SK-N-MC (cell line): ENCODE measurements around the gene RALGPS1.

Experiments
- DNase-seq: peaks from one replicate; pipeline ENCODE4 v3.0.0-alpha.2; 2011; ENCODE audit warnings: low read depth, low spot score
- H3K27ac ChIP-seq: fragments of 200-600 bp; sonication (generic); 2 replicates; pipeline ENCODE4 v1.5.1; 2016; ENCODE audit warnings: mixed run types
- H3K36me3 ChIP-seq: fragments of 200-600 bp; sonication (generic); 2 replicates; pipeline ENCODE4 v1.6.1; 2017; ENCODE audit warnings: antibody characterized with exemption, low read length, mixed read lengths; ENCODE audit not compliant: insufficient read depth
- H3K4me3 ChIP-seq: fragments of 200-600 bp; sonication (generic); 2 replicates; pipeline ENCODE4 v1.5.1; 2016
- H3K9ac ChIP-seq: fragments of 200-600 bp; sonication (generic); 2 replicates; pipeline ENCODE4 v1.8.0; 2017; ENCODE audit warnings: mixed run types, mixed read lengths; ENCODE audit not compliant: insufficient read length
- H3K9me3 ChIP-seq: fragments of 200-600 bp; sonication (generic); 2 replicates; pipeline ENCODE4 v1.6.1; 2017; ENCODE audit warnings: low read depth, mild to moderate bottlenecking, antibody characterized with exemption, low read length, moderate library complexity, mixed read lengths
- EZH2 ChIP-seq: fragments of 200-600 bp; sonication (generic); IDR thresholded peaks from one replicate; pipeline ENCODE4 v1.6.1; 2017; ENCODE audit warnings: antibody characterized with exemption
- FOXP2 ChIP-seq: optimal IDR thresholded peaks from 2 replicates; pipeline ENCODE3; 2011; ENCODE audit warnings: mild to moderate bottlenecking, moderate library complexity; ENCODE audit not compliant: insufficient read depth; ENCODE audit errors: extremely low read length, control extremely low read depth
- POLR2AphosphoS5 ChIP-seq: IDR thresholded peaks from 2 replicates; pipeline ENCODE4 v1.6.1; 2012; ENCODE audit warnings: mild to moderate bottlenecking, low read depth, low read length, borderline replicate concordance

Gene RALGPS1

GRCh38 chr9:127058645-127059021 is 144.1 kb downstream of the RALGPS1 start:
- TF ChIP-seq EZH2 (no peak), POLR2AphosphoS5 (no peak), FOXP2 (no peak)

GRCh38 chr9:127059030-127059429 is 144.4 kb downstream of the RALGPS1 start:
- no peak for TF ChIP-seq POLR2AphosphoS5
- no peak for TF ChIP-seq EZH2
- TF ChIP-seq FOXP2: no peak
- Histone ChIP-seq H3K9ac (no peak overlapping the region), H3K4me3 (no peak overlapping the region), H3K36me3 (no peaks in the 10 kb centered on the region), H3K9me3 (no peaks in the 10 kb centered on the region), H3K27ac (no peak overlapping the region)
- DNase-seq: no peak

More at GRCh38 chr9:127058645-127059021, 144.1 kb downstream of the RALGPS1 start:
- Histone ChIP-seq H3K27ac (no peak overlapping the region), H3K4me3 (no peak overlapping the region), H3K9ac (no peak overlapping the region), H3K36me3 (no peaks in the 10 kb centered on the region), H3K9me3 (no peaks in the 10 kb centered on the region)
- DNase-seq: no peak

GRCh38 chr9:127059765-127060361 is 145.3 kb downstream of the RALGPS1 start:
- TF ChIP-seq EZH2: no peak
- no peak for TF ChIP-seq FOXP2
- TF ChIP-seq POLR2AphosphoS5: no peak
- no peak overlapping the region for H3K9ac ChIP-seq
- no peak overlapping the region for H3K4me3 ChIP-seq
- H3K9me3 ChIP-seq: no peaks in the 10 kb centered on the region
- DNase-seq: no peak
- no peaks in the 10 kb centered on the region for H3K36me3 ChIP-seq
- H3K27ac ChIP-seq: no peak overlapping the region

- Histone ChIP-seq H3K4me3 (no peak overlapping the region), H3K36me3 (no peaks in the 10 kb centered on the region), H3K9ac (no peak overlapping the region), H3K27ac (no peak overlapping the region), H3K9me3 (no peaks in the 10 kb centered on the region)
- DNase-seq: no peak
- TF ChIP-seq FOXP2 (no peak), POLR2AphosphoS5 (no peak), EZH2 (no peak)
Observed at GRCh38 chr9:127061411-127061810, 146.8 kb downstream of the RALGPS1 start.

- H3K27ac ChIP-seq: no peak overlapping the region
Observed at GRCh38 chr9:127064335-127064734, 149.8 kb downstream of the RALGPS1 start.

GRCh38 chr9:127065592-127065991 is 151.0 kb downstream of the RALGPS1 start:
- TF ChIP-seq FOXP2 (no peak), POLR2AphosphoS5 (no peak), EZH2 (no peak)
- no peaks in the 10 kb centered on the region for H3K9me3 ChIP-seq
- H3K9ac ChIP-seq: no peak overlapping the region
- no peak overlapping the region for H3K4me3 ChIP-seq
- DNase-seq: no peak
- H3K27ac ChIP-seq: no peak overlapping the region
- H3K36me3 ChIP-seq: no peaks in the 10 kb centered on the region

More at GRCh38 chr9:127064335-127064734, 149.8 kb downstream of the RALGPS1 start:
- H3K36me3 ChIP-seq: no peaks in the 10 kb centered on the region
- no peak overlapping the region for H3K9ac ChIP-seq
- DNase-seq: no peak
- TF ChIP-seq FOXP2: no peak
- TF ChIP-seq EZH2: no peak
- no peak overlapping the region for H3K4me3 ChIP-seq
- no peaks in the 10 kb centered on the region for H3K9me3 ChIP-seq

- H3K36me3 ChIP-seq: no peaks in the 10 kb centered on the region
- no peak overlapping the region for H3K9ac ChIP-seq
- H3K9me3 ChIP-seq: no peaks in the 10 kb centered on the region
- no peak overlapping the region for H3K4me3 ChIP-seq
- no peak overlapping the region for H3K27ac ChIP-seq
- no peak for DNase-seq
- TF ChIP-seq EZH2: no peak
- no peak for TF ChIP-seq FOXP2
- no peak for TF ChIP-seq POLR2AphosphoS5
Observed at GRCh38 chr9:127066060-127066850, 151.7 kb downstream of the RALGPS1 start.

GRCh38 chr9:127066851-127067136 is 152.2 kb downstream of the RALGPS1 start:
- no peak overlapping the region for H3K27ac ChIP-seq
- no peaks in the 10 kb centered on the region for H3K36me3 ChIP-seq
- no peak for TF ChIP-seq POLR2AphosphoS5
- no peak for TF ChIP-seq FOXP2
- TF ChIP-seq EZH2: no peak
- H3K9ac ChIP-seq: no peak overlapping the region
- no peaks in the 10 kb centered on the region for H3K9me3 ChIP-seq
- no peak overlapping the region for H3K4me3 ChIP-seq
- DNase-seq: no peak
